Bone marrow (tissue), 2 donors: ENCODE data around the gene GNAZ.
A peak's percentile ranks its signal among the peaks of the same experiment; 100 is the strongest.

ENCODE experiments used
- DNase-seq, 2 donors: peaks; one replicate each; lab custom pipeline; 2025; lab: John Stamatoyannopoulos, UW

Gene GNAZ

DNA sequence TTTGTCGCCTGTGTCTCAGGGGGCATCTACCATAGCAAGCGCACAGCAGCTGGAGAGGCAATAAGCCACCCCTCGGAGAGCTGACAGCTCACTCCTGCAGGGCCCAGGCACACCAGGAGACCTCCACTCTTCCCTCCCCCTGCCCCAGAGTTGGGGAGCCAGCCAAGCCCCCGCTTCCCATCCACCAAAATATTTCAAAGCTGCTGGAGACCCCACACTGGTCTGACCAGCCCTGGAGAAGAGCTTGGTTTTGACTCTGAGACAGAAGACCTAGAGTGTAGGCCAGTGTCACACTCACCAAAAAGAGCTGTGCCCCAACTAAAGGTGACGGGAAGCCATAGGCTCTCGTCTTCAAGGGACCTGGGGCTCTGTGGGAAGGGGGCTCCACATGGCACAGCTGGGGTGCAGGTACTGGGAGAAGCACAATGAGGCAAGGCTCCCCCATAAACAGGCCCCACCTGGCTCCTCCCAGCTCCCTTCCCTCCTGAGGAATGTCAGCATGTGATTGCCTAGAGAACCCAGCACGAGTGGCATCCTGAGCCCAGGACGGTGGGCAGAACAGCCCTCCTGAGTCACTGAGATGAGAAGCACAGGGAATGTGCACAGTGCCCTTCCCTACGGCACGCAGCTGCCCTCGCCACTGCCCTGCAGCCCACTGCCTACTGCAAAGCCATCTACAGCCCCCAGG, 5.8 kb upstream of the GNAZ start:
- DNase-seq = no peak

DNA sequence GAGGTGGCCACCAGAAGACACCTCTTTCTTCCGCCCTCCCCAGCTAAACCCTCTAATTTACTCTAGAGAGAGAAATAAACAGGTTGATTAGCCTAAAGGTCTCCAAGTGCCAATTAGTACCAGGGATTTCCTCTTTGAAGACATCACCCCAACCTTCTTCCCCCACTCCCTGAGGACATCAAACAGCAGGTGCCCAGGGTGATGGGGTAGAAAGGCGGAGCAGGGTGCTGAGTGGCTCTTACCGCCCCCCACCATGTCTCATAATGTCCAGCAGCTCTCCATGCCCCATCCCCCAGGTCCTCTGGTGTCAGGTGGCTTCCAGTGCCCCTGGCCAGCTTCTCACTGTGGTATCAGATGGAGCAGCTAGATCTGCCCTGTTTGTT, 5.3 kb upstream of the GNAZ start:
- DNase-seq = no peak

DNA sequence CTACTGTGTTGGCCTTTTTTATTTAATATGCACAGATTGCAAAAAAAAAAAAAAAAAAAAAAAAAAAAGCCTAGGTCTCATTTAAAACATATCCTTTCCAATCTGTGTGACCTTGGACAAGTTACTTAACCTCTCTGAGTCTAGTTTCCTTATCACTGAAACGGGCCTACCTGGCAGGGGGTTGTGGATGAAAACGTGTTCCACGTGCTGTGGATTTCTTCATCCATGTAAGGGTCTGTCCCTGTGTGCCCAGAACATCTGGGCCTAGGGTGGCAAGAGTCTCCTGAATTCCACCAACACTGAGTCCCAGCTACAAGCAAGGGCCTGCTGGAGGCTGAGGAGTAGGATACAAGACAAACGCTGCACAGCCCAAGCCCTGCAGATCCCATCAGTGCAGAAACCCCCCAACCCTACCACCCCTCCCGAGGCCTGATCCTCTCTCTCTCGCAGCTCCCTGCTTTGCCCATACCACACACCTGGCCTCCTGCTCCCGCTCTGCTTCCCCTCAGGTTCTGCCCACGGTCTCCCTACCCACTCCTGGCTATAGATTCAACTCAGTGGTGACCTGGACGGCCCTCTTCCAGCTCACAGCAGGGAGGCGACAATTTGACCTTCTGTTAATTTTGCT, 4.7 kb upstream of the GNAZ start:
- DNase-seq = no peak

DNA sequence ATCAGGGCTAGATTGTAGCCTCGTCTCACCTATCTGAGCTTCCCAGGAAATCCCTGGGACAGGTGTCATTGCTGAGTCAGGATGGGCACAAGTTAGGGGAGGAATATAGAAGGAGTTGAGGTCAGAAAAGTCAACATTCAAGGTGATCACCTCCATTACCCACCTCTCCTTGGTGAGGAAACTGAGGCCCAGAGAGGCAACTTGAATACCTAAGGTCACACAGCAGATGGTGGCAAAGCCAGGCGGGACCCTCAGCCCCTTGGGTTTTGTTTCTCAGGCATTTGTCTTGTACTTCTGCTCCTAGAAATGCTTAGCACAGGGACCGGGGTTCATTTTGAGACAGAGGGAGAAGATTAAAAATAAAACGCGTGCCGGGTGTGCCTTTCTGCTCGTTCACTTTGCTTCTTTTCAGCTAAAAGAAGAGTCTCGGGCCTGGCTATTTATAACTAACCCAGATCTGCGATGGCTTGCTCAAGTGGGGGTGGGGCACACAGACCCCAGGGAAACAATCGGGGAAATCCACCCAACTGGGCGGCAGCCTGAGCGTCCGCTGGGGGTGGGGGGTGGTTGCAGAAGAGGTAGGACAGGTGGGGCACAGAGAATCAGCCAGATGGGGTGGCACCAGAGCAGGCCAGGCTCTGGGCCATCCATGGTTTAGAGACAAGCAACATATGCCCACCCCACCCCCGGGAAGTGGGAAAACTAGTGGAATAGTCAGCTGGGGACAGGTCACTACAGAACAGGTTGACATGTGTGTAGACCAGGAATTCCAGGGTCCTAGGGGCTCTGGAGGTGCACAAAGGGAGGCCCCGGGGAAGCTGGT, 3.9 kb upstream of the GNAZ start:
- no peak for DNase-seq

DNA sequence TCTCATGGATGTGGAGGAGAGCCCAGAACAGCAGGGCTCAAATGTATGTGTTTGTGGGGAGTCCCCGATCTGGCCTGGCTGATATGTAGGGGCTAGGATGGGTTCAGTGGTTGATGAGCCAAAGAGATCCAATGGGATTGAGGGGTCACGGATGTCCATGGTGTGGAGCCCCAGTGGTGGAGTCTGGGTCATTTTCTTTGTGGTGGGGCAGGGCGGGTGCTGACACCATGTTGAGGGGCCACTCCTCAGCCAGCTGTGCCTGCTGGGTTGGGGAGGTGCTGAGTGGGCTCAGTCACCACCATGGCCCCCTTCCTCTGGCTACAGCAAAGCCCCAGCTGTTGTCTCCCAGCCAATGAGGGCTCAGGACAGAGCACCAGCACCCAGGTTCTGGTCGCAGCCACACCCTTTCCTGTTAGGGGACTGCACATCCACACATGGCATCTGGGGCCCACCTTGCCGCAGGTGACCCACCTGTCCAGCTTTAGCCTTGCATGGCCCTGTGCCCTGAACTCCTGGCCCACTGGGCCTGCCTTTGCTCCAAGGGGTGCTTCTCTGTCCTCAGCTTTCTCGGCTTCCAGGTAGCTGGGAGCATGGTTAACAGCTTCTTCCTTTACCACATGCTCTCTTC, 3.2 kb upstream of the GNAZ start:
- DNase-seq = no peak

DNA sequence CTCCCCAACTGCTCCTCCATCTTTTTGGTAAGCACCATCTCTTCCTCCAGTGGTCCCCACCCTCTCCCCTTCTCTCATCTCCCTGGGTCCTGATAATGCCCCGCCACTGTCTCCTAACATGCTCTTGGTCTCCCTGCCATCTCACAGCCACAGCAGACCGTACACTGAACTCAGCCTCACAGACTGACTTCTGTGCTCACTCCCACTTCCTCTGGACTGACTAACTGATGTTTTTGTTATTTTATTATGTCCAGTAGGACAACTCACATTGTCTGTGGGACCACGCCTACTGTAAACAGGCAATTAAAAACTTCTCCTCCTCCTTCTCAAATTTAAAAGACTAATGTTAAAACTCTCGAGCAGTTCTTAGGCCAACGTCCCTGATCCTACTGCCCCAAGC, 2.6 kb upstream of the GNAZ start:
- DNase-seq = no peak

DNA sequence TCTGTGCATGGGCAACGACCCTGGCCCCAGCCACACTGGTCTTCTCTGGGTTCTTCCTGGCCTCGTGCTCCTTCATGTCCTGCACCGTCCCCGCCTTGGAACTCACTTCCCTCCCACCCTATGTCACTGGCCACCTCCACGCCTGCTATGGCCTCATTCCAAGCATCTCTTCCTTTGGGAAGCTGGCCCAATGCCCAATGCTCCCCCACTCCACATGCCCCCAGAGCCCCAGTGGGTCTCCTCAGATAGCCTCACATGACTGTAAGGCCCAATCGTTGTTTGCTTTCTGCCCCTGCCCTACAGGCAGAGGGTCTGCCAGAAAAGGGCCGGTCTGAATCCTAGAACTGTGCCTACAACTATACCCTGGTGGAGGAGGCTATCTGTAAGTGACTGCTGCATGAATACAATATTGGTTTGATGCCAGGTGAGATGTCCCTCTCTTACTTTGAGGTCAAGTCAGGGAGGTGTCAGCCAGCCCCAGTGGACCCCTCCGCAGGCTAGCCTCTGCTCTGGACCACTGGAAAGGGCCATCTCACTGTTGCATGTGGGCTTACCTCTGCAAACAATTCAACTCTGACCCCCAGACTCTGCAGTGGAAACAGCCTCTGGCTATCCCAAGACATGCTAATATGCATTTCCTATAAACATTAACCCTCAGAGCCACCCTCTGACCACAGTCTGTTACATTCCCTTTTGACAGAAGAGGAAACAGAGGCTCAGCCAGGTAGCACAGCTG, 2.1 kb upstream of the GNAZ start:
- DNase-seq = no peak

DNA sequence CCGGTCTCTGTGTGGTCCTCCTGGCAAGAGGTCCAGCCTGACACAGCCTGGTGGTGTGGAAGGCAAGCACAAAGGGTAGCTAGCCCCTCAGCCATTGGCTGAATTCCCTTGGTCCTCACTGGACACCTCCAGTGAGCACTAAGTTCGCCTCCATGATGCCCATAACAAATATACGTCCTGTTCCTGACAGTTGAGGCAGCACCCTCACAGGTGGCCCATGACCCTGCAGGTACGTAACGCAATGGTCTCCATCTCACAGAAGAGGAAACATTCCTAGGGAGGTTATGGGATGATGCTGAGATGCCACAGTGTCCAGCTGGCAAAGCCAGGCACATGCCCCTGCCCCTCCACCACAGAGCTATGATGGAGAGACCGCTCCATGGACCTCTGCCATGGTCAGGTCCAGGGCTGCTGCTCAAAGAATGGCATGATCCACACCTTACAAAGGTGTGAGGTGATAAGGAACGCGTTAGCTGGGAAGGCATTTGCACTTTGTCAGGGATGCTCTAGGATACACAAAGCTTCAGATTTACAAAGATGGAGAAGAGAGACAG, 1.4 kb upstream of the GNAZ start:
- no peak for DNase-seq

DNA sequence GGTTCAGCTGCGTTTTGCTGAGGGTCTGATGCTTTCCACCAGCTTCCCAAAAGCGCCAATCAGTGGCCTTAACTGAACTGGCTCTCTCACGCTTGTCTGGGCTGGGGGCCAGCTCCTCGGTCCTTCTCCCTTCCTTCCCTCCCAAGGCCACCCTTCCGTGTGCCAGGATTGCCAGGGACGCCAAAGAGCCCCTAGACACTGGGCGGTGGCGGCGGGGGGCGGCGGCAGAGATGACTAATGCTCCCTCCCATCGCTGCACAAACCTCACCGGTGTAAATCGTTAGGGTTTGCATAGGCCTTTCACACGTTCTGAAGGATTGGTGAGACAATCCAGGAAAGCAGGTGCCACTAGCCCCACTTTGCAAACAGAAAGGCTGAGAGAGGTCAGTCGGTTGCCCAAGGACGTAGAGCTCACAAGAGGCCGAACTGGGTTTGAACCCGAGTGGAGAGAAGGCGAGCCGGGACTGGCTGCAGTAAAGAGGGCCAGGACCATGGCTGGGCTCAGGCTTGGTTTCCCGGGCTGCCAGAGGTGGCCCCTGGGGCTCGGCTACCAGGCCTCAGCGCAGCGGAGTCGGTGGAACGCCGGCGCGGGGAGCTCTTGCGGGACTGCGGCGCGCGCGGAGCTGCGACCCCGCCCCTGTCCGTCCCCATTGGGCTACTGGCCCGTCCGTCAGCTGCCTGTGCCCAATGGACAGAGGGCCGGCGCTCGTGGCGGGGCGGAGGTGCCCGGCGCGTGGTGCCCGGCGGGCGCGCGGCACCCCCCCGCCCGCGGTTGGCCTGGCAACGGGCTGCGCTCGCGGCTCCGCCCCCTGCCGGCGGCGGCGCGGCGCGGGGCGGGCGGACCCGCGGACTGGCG, 589 bp upstream of the GNAZ start:
- DNase-seq = peak; percentile 40 to 49

DNA sequence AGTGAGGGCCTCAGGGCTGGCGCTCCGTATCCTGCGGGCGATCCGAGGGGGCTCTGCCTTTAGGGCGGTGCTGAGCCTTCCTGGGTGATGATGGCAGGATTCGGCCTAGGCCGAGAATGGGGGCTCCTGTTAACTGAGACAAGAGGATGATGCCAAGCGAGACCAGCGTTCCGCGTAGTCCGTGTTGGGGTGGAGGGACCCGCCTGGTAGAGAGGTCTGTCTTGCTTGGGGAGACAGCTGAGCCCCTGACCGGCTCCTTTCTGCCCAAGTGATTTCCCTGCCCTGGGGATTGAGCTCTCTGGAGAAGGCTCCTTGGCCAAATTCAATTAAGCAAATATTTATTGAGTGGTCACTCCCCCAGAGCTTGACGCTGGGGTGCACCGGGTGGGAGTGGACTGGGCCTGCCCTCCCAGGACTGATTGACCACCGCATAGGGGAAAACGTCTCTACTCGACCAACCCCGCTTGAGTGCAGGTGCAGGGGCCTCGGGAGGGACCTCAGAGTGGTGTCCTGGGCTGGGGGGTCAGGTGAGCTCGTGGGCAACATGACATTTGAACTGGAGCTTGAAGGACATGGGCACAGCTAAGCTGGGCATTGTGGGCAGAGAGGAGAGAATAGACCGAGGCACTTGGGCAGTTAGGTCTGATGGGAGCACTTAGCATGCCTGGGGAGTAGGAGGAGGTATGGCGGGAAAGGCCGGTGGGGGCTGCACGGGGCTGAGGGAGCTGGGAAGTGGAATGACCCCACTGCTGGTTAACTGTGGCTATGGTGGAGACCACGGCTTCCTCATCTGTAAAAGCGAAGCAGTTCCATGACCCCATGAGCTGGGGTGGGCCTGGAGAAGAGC, 1.1 kb downstream of the GNAZ start:
- DNase-seq = no peak

DNA sequence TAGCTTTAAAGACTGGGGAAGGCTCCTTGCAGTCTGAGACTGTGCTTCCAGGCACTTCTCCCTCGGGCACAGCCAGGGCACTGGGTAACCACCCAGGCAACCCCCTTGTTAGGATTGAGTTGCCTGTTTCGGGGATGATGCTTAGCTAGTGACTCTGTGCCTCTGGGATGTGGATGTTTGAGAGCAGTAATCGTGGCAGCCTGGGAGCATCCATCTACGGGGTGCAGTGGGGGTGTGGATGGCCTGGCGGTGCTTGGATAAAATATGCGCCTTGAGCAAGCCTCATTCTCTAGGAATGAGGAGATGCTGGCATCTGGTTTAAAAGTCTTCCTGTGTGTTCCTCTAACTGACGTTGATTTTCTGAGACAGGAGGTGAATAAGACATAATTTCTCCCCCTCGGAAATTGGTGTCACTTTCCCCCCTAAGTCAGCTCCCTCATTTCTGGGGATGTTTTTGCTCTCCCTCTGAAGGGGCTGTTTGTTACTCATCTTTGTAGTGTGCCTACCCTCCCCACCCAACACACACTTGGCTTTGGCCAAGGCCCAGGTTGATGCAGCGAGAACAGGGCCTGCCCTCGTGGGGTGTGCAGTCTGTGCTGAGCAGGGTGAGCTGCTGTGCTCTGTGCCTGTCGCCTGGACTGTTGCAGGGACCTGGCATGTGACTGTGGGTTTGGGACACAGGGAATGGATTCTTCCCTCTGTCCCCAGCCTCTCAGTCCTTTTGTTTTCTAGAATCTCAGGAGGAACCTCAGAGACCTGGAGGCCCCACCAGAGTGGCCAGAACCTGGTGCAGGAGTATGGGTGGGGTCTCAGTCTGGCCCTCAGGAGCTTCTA, 2.0 kb downstream of the GNAZ start:
- DNase-seq = no peak

DNA sequence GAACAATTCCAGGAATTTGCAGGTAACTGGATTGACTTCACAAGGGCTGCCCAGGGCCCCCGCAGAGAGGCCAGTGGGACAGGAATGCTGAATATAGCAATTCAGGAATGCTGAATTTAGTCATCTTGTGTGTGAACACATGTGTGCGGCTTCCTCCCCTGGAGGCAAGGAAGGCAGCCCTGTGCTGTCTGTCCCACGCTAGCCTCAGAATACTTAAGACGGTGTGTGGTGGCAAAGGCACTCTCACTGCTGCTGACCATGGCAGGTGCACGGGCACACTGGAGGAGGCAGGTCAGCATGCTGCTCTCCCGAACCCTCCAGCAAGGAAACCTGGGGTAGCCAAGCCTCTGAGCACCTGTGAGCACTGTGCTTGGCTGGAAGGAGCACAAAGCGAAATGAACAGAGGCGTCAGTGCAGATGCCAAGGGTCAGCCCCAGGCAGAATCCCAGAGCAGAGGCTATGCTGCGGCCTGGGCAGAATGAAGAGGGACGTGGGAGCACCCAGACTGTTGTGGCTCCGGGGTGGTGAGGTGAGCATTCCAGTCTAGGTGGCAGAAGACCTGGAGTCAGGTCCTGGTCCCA, 2.7 kb downstream of the GNAZ start:
- no peak for DNase-seq

DNA sequence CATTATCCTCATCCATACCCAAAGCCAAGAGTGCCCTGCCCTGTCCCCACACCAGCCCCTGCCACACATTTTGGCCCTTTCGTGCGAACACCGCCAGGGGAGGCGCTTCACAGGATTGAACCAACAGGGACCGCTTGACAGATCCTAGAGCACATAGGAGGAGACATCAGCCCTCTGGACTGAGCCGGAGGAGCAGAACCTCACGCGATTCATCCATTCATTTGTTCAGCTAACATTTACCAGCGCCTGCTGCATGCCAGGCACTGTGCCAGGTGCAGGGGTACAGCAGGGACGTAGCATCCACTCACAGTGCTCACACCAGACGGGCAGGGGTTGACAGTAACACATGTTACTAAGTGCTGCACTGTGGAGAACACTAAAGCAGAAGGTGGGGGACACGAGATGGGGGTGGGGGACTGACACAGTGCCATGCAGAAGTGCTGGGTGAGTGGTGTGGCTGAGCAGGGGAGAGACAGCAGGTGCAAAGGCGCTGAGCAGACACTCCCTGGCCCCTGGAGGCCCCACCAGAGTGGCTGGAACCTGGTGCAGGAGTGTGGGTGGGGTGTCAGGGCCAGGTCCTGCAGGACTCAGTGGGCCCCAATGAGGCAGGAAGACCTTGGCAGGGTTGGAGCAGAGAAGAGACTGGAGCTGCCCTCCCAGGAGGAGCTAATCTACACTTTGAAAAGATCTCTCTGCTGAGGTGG, 3.4 kb downstream of the GNAZ start:
- no peak for DNase-seq

DNA sequence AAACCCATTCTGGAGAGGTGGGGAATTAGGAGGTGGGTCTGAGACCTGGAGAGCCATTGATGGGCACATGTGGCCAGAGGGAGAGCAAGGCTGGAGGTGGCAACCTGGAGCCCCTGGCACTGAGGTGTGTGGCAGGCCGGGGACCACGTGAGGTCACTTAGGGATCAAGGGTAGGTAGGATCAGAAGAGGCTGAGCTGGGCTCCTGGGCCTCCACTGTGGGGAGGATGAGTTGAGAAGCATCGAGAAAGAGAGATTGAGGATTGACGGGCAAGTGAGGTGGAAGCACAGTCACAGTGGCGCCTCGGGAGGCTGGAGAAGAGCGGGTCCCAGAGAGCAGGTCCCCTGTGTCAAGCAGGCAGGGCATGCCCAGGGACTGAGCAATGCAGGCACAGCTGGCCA, 4.1 kb downstream of the GNAZ start:
- DNase-seq = no peak

DNA sequence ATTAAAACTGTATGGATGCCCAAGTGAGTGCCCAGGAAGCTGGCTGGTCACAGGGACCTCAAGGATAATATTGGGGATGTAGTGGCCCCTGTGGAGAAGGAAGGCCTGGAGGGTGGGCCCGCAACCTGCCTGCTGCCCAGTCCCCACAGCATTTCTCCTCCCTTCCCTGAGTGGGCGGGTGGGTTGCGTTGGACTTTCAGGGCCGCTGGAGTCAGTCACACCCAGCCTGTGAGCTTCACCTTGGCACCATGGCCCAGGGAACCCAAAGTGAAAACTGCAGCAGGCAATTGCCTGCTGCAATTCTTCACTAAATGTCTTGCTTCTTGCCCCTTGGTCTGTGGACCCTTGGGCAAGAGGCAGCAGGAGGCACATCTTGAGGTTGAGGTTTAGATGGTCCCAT, 4.7 kb downstream of the GNAZ start:
- DNase-seq = no peak

DNA sequence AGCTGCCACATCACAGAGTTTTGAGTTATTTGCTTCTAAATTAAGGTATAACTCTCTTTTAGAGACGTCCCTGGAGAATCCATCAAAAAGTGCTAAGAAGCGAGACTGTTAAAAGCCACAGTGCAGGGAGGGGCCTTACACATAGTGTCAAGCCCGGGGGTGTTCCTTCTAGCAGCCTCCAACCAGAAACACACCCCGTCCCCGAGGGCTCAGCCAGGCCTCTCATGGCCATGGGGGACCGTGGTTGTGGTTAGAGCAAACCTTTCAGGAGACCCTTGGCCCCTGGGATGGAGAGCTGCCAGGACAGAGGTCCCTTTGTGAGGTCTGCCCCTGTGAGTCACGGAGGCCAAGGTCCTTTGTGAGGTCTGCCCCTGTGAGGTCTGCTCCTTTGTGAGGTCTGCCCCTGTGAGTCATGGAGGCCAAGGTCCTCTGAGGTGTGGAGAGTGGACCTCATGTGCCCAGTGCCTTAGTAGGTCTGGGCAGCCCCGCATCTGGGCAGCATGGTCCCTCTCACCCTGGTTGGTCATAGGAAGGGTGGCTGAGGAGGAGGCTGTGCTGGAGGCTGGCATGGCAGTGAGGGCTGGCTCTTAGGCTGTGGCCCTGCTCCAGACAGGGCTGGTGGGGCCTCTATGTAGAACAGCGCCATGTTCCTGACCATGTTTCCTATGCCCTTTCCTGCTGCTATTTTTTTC, 5.4 kb downstream of the GNAZ start:
- no peak for DNase-seq

DNA sequence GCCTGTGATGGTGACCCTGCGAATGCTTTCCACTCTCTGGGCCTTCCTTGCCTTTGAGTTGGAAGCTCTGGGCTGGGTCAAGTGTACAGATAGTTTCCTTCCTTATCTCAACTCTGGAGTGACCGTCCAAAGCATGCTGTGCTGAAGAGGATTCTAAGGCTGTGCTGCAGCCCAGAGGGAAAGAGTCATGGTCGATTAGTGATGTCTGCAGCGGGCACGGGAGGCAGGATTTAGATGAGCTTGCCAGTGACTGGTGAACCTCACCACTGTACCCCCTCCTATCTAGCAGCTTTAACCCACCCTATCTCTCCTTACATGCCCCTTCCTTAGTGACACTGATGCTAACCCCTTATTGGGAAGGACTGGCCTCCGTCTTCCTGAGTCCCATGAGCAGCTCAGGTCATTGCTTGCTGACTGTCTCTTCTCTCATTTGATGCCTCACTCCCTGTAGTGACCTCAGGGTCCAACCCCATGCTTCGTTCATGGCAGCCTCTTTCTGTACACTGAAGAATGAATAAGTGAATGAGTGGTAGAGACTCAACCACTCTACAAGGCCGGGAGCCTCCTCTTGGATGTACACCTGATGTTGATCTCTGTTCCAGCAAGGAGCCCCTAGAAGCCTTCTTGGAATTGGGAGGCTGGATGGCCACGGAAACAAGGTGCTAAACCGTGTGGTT, 6.7 kb downstream of the GNAZ start:
- DNase-seq = no peak
